Tibial artery (tissue), 4 donors: ENCODE results near the gene AMELY.

ENCODE experiments used
- DNase-seq, 2 donors: peaks; one replicate each; pipeline ENCODE4 v3.0.0-alpha.2; 2019
- H3K27ac ChIP-seq, 2 donors: fragments of 200-600 bp; sonication (generic) in 1 of 2; 1 replicate in 1 of 2; 2 replicates in 1 of 2; pipeline ENCODE4 v1.5.1; 2018 to 2019; ENCODE audit warnings: mild to moderate bottlenecking in 1 of 2
- H3K27me3 ChIP-seq, 2 donors: fragments of 200-600 bp; sonication (generic) in 1 of 2; one replicate each; pipeline versions ENCODE4 v1.5.1 to v1.6.0; 2016 to 2019
- H3K36me3 ChIP-seq, 3 donors: fragments of 200-600 bp; sonication (generic) in 2 of 3; one replicate each; pipeline ENCODE4 v1.5.1; 2016 to 2019; ENCODE audit warnings: mild to moderate bottlenecking in 2 of 3
- H3K4me1 ChIP-seq, 4 donors: fragments of 200-600 bp; sonication (generic) in 2 of 4; 1 replicate in 3 of 4; 2 replicates in 1 of 4; pipeline ENCODE4 v1.5.1; 2016 to 2019
- H3K4me3 ChIP-seq, 2 donors: fragments of 200-600 bp; sonication (generic) in 1 of 2; 1 replicate in 1 of 2; 2 replicates in 1 of 2; pipeline ENCODE4 v1.5.1; 2018 to 2019; ENCODE audit warnings: mild to moderate bottlenecking in 2 of 2
- H3K9me3 ChIP-seq, 3 donors: fragments of 200-600 bp; sonication (generic) in 1 of 3; one replicate each; pipeline ENCODE4 v1.5.1; 2016 to 2019
- CTCF ChIP-seq, 2 experiments: fragments of 200-600 bp in 1 of 2; fragments of 450-650 bp in 1 of 2; IDR thresholded peaks; one replicate each; pipeline ENCODE4 v1.5.1; 2017 to 2019; ENCODE audit warnings: antibody characterized with exemption in 2 of 2, mild to moderate bottlenecking in 1 of 2, moderate library complexity in 1 of 2
- intact Hi-C: fragments of 100-400 bp; cut with DNase I; formaldehyde crosslinking; loops from one replicate; pipeline ENCODE4 v1.15.0; 2023; ENCODE audit warnings: low total_unique reads

The AMELY gene

GRCh38 chrY:6911253-6911881 lies at the start of gene AMELY:
Gene AMELY, minus strand, starts transcription at chrY:6911752. Its CDS starts 39,144 bp downstream, at chrY:6872608.
- no peak within 1 kb of the TSS for H3K27ac ChIP-seq
- peaks cover 0 to 7% of the 10 kb centered on the region in 2 donors for H3K27me3 ChIP-seq
- DNase-seq: no peak

GRCh38 chrY:6949947-6950346 lies 38.4 kb upstream of the AMELY start:
- Histone ChIP-seq H3K27ac (no peak overlapping the region), H3K36me3 (no peaks in the 10 kb centered on the region), H3K4me3 (no peak overlapping the region), H3K9me3 (no peaks in the 10 kb centered on the region), H3K27me3 (no peaks in the 10 kb centered on the region), H3K4me1 (no peaks in the 10 kb centered on the region)
- TF ChIP-seq CTCF (IDR thresholded peaks at IDR 0.05): no peak
- intact Hi-C loops: no loop called here
- DNase-seq: no peak

More at GRCh38 chrY:6911253-6911881, at the start of gene AMELY:
- TF ChIP-seq CTCF (IDR thresholded peaks at IDR 0.05): no peak
- Histone ChIP-seq H3K36me3 (no peaks in the 10 kb centered on the region), H3K4me3 (peak within 1 kb of the TSS; percentile 43 to 49), H3K4me1 (peaks cover 0 to 8% (median 3%) of the 10 kb centered on the region in 4 donors), H3K9me3 (no peaks in the 10 kb centered on the region)
- intact Hi-C loops: no loop called here

GRCh38 chrY:6948378-6948777 lies 36.8 kb upstream of the AMELY start:
- H3K4me1 ChIP-seq: no peaks in the 10 kb centered on the region
- DNase-seq: no peak
- H3K4me3 ChIP-seq: no peak overlapping the region
- H3K36me3 ChIP-seq: no peaks in the 10 kb centered on the region
- TF ChIP-seq CTCF (IDR thresholded peaks at IDR 0.05): no peak
- H3K27me3 ChIP-seq: no peaks in the 10 kb centered on the region
- no peak overlapping the region for H3K27ac ChIP-seq
- intact Hi-C loops: no loop called here
- no peaks in the 10 kb centered on the region for H3K9me3 ChIP-seq

GRCh38 chrY:6947695-6948094 lies 36.1 kb upstream of the AMELY start:
- H3K4me1 ChIP-seq: no peaks in the 10 kb centered on the region
- H3K4me3 ChIP-seq: no peak overlapping the region
- no peaks in the 10 kb centered on the region for H3K36me3 ChIP-seq
- H3K27me3 ChIP-seq: no peaks in the 10 kb centered on the region
- H3K27ac ChIP-seq: no peak overlapping the region
- intact Hi-C loops: no loop called here
- TF ChIP-seq CTCF (IDR thresholded peaks at IDR 0.05): no peak
- no peak for DNase-seq
- H3K9me3 ChIP-seq: no peaks in the 10 kb centered on the region

- intact Hi-C loops: no loop called here
Observed at GRCh38 chrY:6935497-6935896, 23.9 kb upstream of the AMELY start.

More at GRCh38 chrY:6935497-6935896, 23.9 kb upstream of the AMELY start:
- Histone ChIP-seq H3K9me3 (no peaks in the 10 kb centered on the region), H3K27ac (no peak overlapping the region), H3K4me3 (no peak overlapping the region), H3K27me3 (no peaks in the 10 kb centered on the region), H3K36me3 (no peaks in the 10 kb centered on the region), H3K4me1 (no peaks in the 10 kb centered on the region)
- no peak for DNase-seq
- TF ChIP-seq CTCF (IDR thresholded peaks at IDR 0.05): no peak
